Measurements from ENCODE around the gene LINGO3. TPM values are rescaled to one million over a fixed set of nuclear protein-coding genes. Genes with fewer than 3 reads are reported as not detected.

Gene LINGO3
- total and polyA plus RNA-seq, 2 of the 8 experiments (the other 6 are each of a cell fraction or from before 2014, with no cell fraction given), result 0.59 TPM; not detected in 1

DNA sequence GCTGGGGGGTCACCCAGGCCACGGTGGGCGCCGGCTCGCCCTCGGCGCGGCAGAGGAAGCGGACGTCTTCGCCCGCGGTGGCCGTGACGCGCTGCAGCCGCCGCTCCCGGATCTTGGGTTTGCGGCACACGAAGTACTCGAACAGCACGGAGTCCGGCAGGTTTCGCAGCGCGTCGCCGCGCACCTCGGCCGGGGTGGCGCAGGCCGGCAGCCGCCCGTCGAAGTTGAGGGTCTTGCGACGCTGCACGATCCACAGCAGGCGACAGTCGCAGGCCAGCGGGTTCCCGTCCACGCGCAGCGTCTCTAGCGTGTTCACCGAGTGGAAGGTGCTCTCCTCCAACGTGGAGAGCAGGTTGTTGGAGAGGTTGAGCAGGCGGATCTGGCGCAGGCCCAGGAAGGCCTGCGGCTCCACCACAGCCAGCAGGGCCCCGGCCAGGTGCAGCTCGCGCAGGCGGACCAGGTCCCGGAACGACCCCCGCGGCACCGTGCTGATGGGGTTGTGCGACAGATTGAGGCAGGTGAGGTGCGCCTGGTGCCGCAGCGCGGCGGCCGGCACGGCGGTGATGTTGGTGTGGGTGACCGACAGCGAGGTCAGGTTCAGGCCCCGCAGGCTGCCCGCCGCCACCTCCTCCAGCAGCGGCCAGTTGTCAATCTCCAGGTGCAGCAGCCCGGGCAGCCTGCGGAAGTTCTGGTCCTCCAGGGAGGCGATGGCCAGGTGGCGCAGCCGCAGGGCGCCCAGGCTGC lies 17.3 kb downstream of the LINGO3 start:
- Histone ChIP-seq H4K20me1 (replicated peaks in 1 of 2; ENCODE audit: control insufficient read depth in 1 of 2, insufficient read depth in 2 of 2, low read length in 2 of 2) (peaks cover 0 to 11% of the 10 kb centered on the region in 2 experiments), H3K4me2 (ENCODE audit: insufficient read depth in 1 of 2, low read depth in 2 of 2, low read length in 2 of 2) (peak overlapping the region; percentile 58 to 97), H3K79me2 (ENCODE audit: control insufficient read depth in 1 of 2, insufficient read depth in 2 of 2, low read length in 2 of 2) (no peaks in the 10 kb centered on the region), H2BK15ac (ENCODE audit: low read length) (peak overlapping the region; percentile 99; the same call in 1 of the 2 replicates), H3K4ac (replicated peaks; ENCODE audit: insufficient read length, low read depth, low read length) (no peak overlapping the region), H3K27me3 (replicated peaks in 1 of 4; ENCODE audit: control insufficient read depth in 3 of 4, extremely low read depth in 1 of 4, insufficient read depth in 3 of 4, low read length in 3 of 4) (peaks cover 40 to 67% (median 59%) of the 10 kb centered on the region in 4 experiments), H3K9me3 (ENCODE audit: insufficient read depth in 2 of 2, low read depth in 1 of 2, low read length in 1 of 2) (no peaks in the 10 kb centered on the region), H3K56ac (replicated peaks; ENCODE audit: insufficient read length, low read depth, low read length) (no peak overlapping the region), H3K23me2 (ENCODE audit: low read depth, low read length) (peaks cover 10% of the 10 kb centered on the region; the same call in 1 of the 2 replicates), H2BK12ac (ENCODE audit: low read depth, low read length) (peak overlapping the region; percentile 92; the same call in 1 of the 2 replicates), H3K23ac (ENCODE audit: insufficient read length) (no peak overlapping the region), H2BK20ac (ENCODE audit: low read length) (no peak overlapping the region), H4K5ac (ENCODE audit: insufficient read length, low read depth, low read length) (no peak overlapping the region), H3K36me3 (ENCODE audit: control insufficient read depth in 2 of 4, insufficient read depth in 4 of 4, low read length in 3 of 4) (peaks cover 0 to 6% (median 0%) of the 10 kb centered on the region in 4 experiments; a peak in 1 of 8 replicates), H3K27ac (ENCODE audit: low read depth, low read length) (no peak overlapping the region), H2AFZ (ENCODE audit: low read length) (no peak overlapping the region), H3K9ac (replicated peaks in 1 of 4; ENCODE audit: extremely low read depth in 1 of 4, low read depth in 3 of 4, low read length in 3 of 4) (no peak overlapping the region), H3K4me1 (replicated peaks in 1 of 4; ENCODE audit: control insufficient read depth in 3 of 4, insufficient read depth in 4 of 4, low read length in 3 of 4) (peaks cover 0 to 24% (median 9%) of the 10 kb centered on the region in 4 experiments; a peak in 5 of 7 replicates), H3K14ac (ENCODE audit: insufficient read length) (no peak overlapping the region), H4K8ac (ENCODE audit: extremely low read depth, insufficient read depth, low read length) (peak overlapping the region; percentile 75; the same call in 1 of the 2 replicates), H3K18ac (ENCODE audit: extremely low read depth, low read length) (peak overlapping the region; percentile 48; the same call in 1 of the 2 replicates), H3K79me1 (ENCODE audit: low read depth, low read length) (no peaks in the 10 kb centered on the region), H2BK5ac (ENCODE audit: low read depth, low read length) (no peak overlapping the region), H2BK120ac (replicated peaks; ENCODE audit: low read depth, low read length) (no peak overlapping the region), H3K4me3 (ENCODE audit: extremely low read depth in 1 of 4, insufficient read depth in 2 of 4, low read depth in 3 of 4, low read length in 4 of 4) (peak overlapping the region in 3 of 4 experiments; percentile 21 to 56 (median 36); a peak in 6 of 8 replicates), H2AK5ac (ENCODE audit: low read depth, low read length) (no peak overlapping the region), H4K91ac (replicated peaks; ENCODE audit: insufficient read length, low read length) (no peak overlapping the region)
- peak in 1 of 2 experiments; percentile 79 for DNase-seq (ENCODE audit: low read depth in 1 of 2, low spot score in 2 of 2)
- 5% methylated on average over 76 of the region's 82 CpGs; no CpG with 5 or more reads in 1 of the 2 experiments for WGBS, 2 experiments (ENCODE audit: extremely low coverage in 1 of 2, insufficient coverage in 1 of 2, insufficient read length in 1 of 2, insufficient replicate concordance in 2 of 2, low coverage in 1 of 2, low lambda C conversion rate in 2 of 2, missing lambda C conversion rate in 1 of 2)
- FAIRE-seq, result no peak
- POLR2A ChIA-PET (ENCODE audit: partially characterized antibody), result interaction anchor here (0.5 to 2.1 kb wide), 14 partner anchors 7 to 212 kb away, joined by 3 to 17 read pairs (median 3); partner anchors contain the start of gene AMH
- CTCF ChIA-PET (ENCODE audit: partially characterized antibody), result interaction anchor here (0.6 to 2.3 kb wide), 9 partner anchors 13 to 443 kb away, joined by 3 to 20 read pairs (median 4); no protein-coding TSS in a partner anchor
- TF ChIP-seq, protein P1, sequence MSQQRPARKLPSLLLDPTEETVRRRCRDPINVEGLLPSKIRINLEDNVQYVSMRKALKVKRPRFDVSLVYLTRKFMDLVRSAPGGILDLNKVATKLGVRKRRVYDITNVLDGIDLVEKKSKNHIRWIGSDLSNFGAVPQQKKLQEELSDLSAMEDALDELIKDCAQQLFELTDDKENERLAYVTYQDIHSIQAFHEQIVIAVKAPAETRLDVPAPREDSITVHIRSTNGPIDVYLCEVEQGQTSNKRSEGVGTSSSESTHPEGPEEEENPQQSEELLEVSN (IDR thresholded peaks at IDR 0.05), result peak; percentile 54
- TF ChIP-seq RNF2 (IDR thresholded peaks at IDR 0.05; ENCODE audit: borderline replicate concordance, low read depth, low read length, missing control alignments, poor library complexity, severe bottlenecking) (peak; percentile 44), BACH1 (IDR thresholded peaks at IDR 0.05; ENCODE audit: low read length) (no peak), NRF1 (IDR thresholded peaks at IDR 0.05; ENCODE audit: low read depth, low read length) (no peak), MAFK (IDR thresholded peaks at IDR 0.05; ENCODE audit: low read depth, low read length) (no peak), RBBP5 (IDR thresholded peaks at IDR 0.05; ENCODE audit: borderline replicate concordance, low read depth, low read length) (no peak), EZH2 (IDR thresholded peaks at IDR 0.05; ENCODE audit: low read depth, low read length, severe bottlenecking) (peak; percentile 98)
- TF ChIP-seq, protein P2, sequence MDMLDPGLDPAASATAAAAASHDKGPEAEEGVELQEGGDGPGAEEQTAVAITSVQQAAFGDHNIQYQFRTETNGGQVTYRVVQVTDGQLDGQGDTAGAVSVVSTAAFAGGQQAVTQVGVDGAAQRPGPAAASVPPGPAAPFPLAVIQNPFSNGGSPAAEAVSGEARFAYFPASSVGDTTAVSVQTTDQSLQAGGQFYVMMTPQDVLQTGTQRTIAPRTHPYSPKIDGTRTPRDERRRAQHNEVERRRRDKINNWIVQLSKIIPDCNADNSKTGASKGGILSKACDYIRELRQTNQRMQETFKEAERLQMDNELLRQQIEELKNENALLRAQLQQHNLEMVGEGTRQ (IDR thresholded peaks at IDR 0.05; ENCODE audit: low read length), result no peak
